SU-DHL-6 (cell line): Measurements from ENCODE around the gene PHKG1.
"Not testable (repeated sequence)": the region's sequence is repeated elsewhere in the genome, so short reads cannot be mapped to it uniquely, and the experiment has no call there.

Experiments
- EZH2phosphoT487 ChIP-seq: fragments of 200-600 bp; sonication (generic), shearing (Covaris generic); conservative IDR thresholded peaks from 2 replicates; pipeline ENCODE4 v1.6.1; 2018; ENCODE audit warnings: mild to moderate bottlenecking, antibody characterized with exemption, low read length, moderate library complexity, mixed read lengths
- TF ChIP-seq, protein P1 (sequence below): fragments of 200-600 bp; sonication (generic); IDR thresholded peaks from one replicate; pipeline ENCODE4 v1.5.1; 2017; ENCODE audit warnings: antibody characterized with exemption, mild to moderate bottlenecking, low read length, moderate library complexity; ENCODE audit not compliant: insufficient read depth, poor library complexity, severe bottlenecking

DNA sequence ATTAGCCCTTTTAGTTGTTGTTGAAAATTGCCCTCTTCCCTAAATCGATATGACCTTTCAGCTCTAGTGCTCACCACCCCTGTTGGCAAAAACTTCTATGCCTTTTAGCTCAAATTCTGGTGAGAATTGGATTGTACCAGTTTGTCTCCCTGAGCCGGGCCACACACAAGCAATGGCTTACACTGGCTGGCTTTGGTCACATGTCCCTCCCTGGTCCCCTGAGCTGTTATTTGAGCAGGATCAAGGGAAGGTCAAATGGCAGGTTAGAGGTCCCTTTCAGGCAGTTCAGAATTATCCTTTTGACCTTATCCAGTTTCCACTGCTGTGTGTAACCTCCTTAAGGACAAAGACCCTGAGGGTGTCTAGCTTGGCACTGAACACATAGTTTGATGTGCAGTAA is 38.3 kb upstream of the PHKG1 start:
- TF ChIP-seq, protein P1, sequence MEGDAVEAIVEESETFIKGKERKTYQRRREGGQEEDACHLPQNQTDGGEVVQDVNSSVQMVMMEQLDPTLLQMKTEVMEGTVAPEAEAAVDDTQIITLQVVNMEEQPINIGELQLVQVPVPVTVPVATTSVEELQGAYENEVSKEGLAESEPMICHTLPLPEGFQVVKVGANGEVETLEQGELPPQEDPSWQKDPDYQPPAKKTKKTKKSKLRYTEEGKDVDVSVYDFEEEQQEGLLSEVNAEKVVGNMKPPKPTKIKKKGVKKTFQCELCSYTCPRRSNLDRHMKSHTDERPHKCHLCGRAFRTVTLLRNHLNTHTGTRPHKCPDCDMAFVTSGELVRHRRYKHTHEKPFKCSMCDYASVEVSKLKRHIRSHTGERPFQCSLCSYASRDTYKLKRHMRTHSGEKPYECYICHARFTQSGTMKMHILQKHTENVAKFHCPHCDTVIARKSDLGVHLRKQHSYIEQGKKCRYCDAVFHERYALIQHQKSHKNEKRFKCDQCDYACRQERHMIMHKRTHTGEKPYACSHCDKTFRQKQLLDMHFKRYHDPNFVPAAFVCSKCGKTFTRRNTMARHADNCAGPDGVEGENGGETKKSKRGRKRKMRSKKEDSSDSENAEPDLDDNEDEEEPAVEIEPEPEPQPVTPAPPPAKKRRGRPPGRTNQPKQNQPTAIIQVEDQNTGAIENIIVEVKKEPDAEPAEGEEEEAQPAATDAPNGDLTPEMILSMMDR = not testable (repeated sequence)
- not testable (repeated sequence) for TF ChIP-seq EZH2phosphoT487
